Type B pancreatic cell (in vitro differentiated cells): ENCODE measurements around the gene RBM11. TPM values are rescaled to one million over a fixed set of nuclear protein-coding genes. Genes with fewer than 3 reads are reported as not detected.

Experiments used
- DNase-seq: peaks from one replicate; pipeline ENCODE4 v3.0.0; 2021; ENCODE audit warnings: mixed read lengths; ENCODE audit not compliant: unreplicated experiment; ENCODE audit errors: extremely low spot score
- H3K27ac Mint-ChIP-seq: 2 replicates; pipeline ENCODE4 v1.8.0; 2021; ENCODE audit warnings: mild to moderate bottlenecking, mixed read lengths
- H3K27me3 Mint-ChIP-seq: 2 replicates; pipeline ENCODE4 v1.8.0; 2021; ENCODE audit warnings: mixed read lengths
- H3K36me3 Mint-ChIP-seq: 2 replicates; pipeline ENCODE4 v1.8.0; 2021; ENCODE audit warnings: mixed read lengths
- H3K4me1 Mint-ChIP-seq: one replicate; pipeline ENCODE4 v1.8.0; 2021; ENCODE audit warnings: mixed read lengths; ENCODE audit not compliant: unreplicated experiment
- H3K4me3 Mint-ChIP-seq: 2 replicates; pipeline ENCODE4 v1.8.0; 2021; ENCODE audit warnings: mild to moderate bottlenecking, mixed read lengths
- H3K9me3 Mint-ChIP-seq: 2 replicates; pipeline ENCODE4 v1.8.0; 2021; ENCODE audit warnings: mixed read lengths
- CTCF ChIP-seq: fragments of 200-600 bp; sonication (generic); conservative IDR thresholded peaks from 2 replicates; pipeline ENCODE4 v1.5.0; 2021; ENCODE audit warnings: antibody characterized with exemption, mild to moderate bottlenecking
- total RNA-seq: library from RNA; stranded (reverse); gene quantifications from 2 replicates; pipeline ENCODE4 v1.2.1, GENCODE V29; 2021; ENCODE audit warnings: low replicate concordance

RBM11 gene
- total RNA-seq, 1 donor from 2014 or later = 2.7 TPM

- no peaks in the 10 kb centered on the region for H3K36me3 Mint-ChIP-seq
- DNase-seq = no peak
- H3K4me1 Mint-ChIP-seq = no peaks in the 10 kb centered on the region
- H3K9me3 Mint-ChIP-seq = no peaks in the 10 kb centered on the region
- no peak for TF ChIP-seq CTCF
- H3K27me3 Mint-ChIP-seq = no peaks in the 10 kb centered on the region
- no peak overlapping the region for H3K27ac Mint-ChIP-seq
- H3K4me3 Mint-ChIP-seq = no peak overlapping the region
Measured at GRCh38 chr21:14223365-14223764, 7.4 kb downstream of the RBM11 start.

GRCh38 chr21:14229399-14229798, 13.4 kb downstream of the RBM11 start:
- Mint-ChIP-seq H3K36me3 (no peaks in the 10 kb centered on the region), H3K9me3 (peaks cover 13% of the 10 kb centered on the region), H3K4me3 (no peak overlapping the region), H3K4me1 (no peaks in the 10 kb centered on the region), H3K27me3 (no peaks in the 10 kb centered on the region), H3K27ac (no peak overlapping the region)
- no peak for DNase-seq
- TF ChIP-seq CTCF = no peak

- no peaks in the 10 kb centered on the region for H3K27me3 Mint-ChIP-seq
- TF ChIP-seq CTCF = no peak
- H3K36me3 Mint-ChIP-seq = no peaks in the 10 kb centered on the region
- no peaks in the 10 kb centered on the region for H3K4me1 Mint-ChIP-seq
- peaks cover 4% of the 10 kb centered on the region for H3K9me3 Mint-ChIP-seq
- no peak for DNase-seq
- H3K27ac Mint-ChIP-seq = no peak overlapping the region
- H3K4me3 Mint-ChIP-seq = no peak overlapping the region
Measured at GRCh38 chr21:14235101-14235500, 19.1 kb downstream of the RBM11 start.

- H3K4me3 Mint-ChIP-seq = no peak overlapping the region
- no peaks in the 10 kb centered on the region for H3K36me3 Mint-ChIP-seq
- TF ChIP-seq CTCF = no peak
- no peak overlapping the region for H3K27ac Mint-ChIP-seq
- H3K9me3 Mint-ChIP-seq = no peaks in the 10 kb centered on the region
- H3K4me1 Mint-ChIP-seq = no peaks in the 10 kb centered on the region
- no peaks in the 10 kb centered on the region for H3K27me3 Mint-ChIP-seq
- DNase-seq = no peak
Measured at GRCh38 chr21:14236180-14236579, 20.2 kb downstream of the RBM11 start.

GRCh38 chr21:14239281-14239680, 23.3 kb downstream of the RBM11 start:
- TF ChIP-seq CTCF = no peak
- no peaks in the 10 kb centered on the region for H3K27me3 Mint-ChIP-seq
- no peak overlapping the region for H3K27ac Mint-ChIP-seq
- H3K36me3 Mint-ChIP-seq = no peaks in the 10 kb centered on the region
- no peak overlapping the region for H3K4me3 Mint-ChIP-seq
- DNase-seq = no peak
- H3K9me3 Mint-ChIP-seq = no peaks in the 10 kb centered on the region
- no peaks in the 10 kb centered on the region for H3K4me1 Mint-ChIP-seq

- no peaks in the 10 kb centered on the region for H3K9me3 Mint-ChIP-seq
- no peaks in the 10 kb centered on the region for H3K27me3 Mint-ChIP-seq
- TF ChIP-seq CTCF = no peak
- DNase-seq = no peak
- no peaks in the 10 kb centered on the region for H3K36me3 Mint-ChIP-seq
- no peaks in the 10 kb centered on the region for H3K4me1 Mint-ChIP-seq
- no peak overlapping the region for H3K4me3 Mint-ChIP-seq
- H3K27ac Mint-ChIP-seq = no peak overlapping the region
Measured at GRCh38 chr21:14241297-14241696, 25.3 kb downstream of the RBM11 start.
